Panc1 (cell line): Measurements from ENCODE around the gene KRTAP10-4.

Experiments used
- POLR2AphosphoS5 ChIP-seq: IDR thresholded peaks from 2 replicates; pipeline ENCODE4 v1.6.1; 2012; ENCODE audit warnings: mild to moderate bottlenecking, low read depth, low read length, moderate library complexity
- SIN3A ChIP-seq: IDR thresholded peaks from 2 replicates; pipeline ENCODE4 v1.6.1; 2012; ENCODE audit warnings: low read depth, mild to moderate bottlenecking, low read length, moderate library complexity, borderline replicate concordance; ENCODE audit not compliant: insufficient read depth
- TCF7L2 ChIP-seq: IDR thresholded peaks from 2 replicates; pipeline ENCODE4 v1.6.1; 2011; ENCODE audit warnings: mild to moderate bottlenecking, low read depth, low read length, inconsistent platforms
- TF ChIP-seq, protein P1 (sequence below): fragments of 450-650 bp; IDR thresholded peaks from 2 replicates; pipeline ENCODE4 v1.5.1; 2017; ENCODE audit warnings: mild to moderate bottlenecking
- TF ChIP-seq, protein P2 (sequence below), 2 experiments: IDR thresholded peaks; 2 replicates each; pipeline ENCODE4 v1.6.1; 2011 to 2012; ENCODE audit warnings: low read depth in 2 of 2, control low read depth in 1 of 2, low read length in 1 of 2, mild to moderate bottlenecking in 1 of 2, moderate library complexity in 1 of 2; ENCODE audit not compliant: insufficient read depth in 1 of 2

DNA sequence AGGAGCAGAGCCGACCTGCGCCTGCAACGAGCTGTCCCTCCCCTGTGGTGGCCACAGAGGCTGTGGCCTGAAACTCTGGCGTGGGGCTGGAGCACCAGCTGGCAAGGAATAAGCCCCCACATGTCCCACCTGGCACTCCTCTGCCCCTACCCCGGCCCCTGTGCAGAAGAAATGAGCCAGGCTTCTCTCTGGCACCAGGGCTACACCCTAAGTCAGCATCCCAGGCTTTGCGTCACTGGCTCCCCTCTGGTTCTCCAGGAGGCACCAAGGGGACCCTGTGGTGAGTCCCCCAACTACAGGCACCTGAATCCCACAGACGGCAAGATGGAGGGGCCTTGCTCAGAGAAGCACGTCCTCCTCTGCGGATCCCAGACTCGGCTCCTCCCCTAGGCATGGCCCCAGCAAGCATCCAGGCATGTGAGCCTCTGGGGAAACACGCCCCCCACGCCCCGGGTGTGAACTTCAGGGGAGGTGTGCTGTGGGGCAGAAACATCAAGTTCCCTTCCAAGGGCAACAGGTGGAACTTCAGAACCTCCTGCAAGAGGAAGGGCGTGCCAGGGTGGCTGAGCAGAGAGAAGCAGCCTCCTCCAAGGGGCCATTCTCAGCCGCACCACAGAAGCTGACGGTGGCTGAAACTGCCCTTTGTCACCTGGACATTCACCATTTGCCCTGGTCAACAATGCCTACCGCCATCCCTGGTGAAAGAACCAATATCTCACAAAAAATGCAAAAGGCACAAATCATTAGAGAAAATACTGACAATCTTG is 29.8 kb downstream of the KRTAP10-4 start:
- TF ChIP-seq POLR2AphosphoS5 (no peak), SIN3A (no peak), TCF7L2 (no peak)
- TF ChIP-seq, protein P1, sequence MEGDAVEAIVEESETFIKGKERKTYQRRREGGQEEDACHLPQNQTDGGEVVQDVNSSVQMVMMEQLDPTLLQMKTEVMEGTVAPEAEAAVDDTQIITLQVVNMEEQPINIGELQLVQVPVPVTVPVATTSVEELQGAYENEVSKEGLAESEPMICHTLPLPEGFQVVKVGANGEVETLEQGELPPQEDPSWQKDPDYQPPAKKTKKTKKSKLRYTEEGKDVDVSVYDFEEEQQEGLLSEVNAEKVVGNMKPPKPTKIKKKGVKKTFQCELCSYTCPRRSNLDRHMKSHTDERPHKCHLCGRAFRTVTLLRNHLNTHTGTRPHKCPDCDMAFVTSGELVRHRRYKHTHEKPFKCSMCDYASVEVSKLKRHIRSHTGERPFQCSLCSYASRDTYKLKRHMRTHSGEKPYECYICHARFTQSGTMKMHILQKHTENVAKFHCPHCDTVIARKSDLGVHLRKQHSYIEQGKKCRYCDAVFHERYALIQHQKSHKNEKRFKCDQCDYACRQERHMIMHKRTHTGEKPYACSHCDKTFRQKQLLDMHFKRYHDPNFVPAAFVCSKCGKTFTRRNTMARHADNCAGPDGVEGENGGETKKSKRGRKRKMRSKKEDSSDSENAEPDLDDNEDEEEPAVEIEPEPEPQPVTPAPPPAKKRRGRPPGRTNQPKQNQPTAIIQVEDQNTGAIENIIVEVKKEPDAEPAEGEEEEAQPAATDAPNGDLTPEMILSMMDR, result no peak
- TF ChIP-seq, protein P2, sequence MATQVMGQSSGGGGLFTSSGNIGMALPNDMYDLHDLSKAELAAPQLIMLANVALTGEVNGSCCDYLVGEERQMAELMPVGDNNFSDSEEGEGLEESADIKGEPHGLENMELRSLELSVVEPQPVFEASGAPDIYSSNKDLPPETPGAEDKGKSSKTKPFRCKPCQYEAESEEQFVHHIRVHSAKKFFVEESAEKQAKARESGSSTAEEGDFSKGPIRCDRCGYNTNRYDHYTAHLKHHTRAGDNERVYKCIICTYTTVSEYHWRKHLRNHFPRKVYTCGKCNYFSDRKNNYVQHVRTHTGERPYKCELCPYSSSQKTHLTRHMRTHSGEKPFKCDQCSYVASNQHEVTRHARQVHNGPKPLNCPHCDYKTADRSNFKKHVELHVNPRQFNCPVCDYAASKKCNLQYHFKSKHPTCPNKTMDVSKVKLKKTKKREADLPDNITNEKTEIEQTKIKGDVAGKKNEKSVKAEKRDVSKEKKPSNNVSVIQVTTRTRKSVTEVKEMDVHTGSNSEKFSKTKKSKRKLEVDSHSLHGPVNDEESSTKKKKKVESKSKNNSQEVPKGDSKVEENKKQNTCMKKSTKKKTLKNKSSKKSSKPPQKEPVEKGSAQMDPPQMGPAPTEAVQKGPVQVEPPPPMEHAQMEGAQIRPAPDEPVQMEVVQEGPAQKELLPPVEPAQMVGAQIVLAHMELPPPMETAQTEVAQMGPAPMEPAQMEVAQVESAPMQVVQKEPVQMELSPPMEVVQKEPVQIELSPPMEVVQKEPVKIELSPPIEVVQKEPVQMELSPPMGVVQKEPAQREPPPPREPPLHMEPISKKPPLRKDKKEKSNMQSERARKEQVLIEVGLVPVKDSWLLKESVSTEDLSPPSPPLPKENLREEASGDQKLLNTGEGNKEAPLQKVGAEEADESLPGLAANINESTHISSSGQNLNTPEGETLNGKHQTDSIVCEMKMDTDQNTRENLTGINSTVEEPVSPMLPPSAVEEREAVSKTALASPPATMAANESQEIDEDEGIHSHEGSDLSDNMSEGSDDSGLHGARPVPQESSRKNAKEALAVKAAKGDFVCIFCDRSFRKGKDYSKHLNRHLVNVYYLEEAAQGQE (IDR thresholded peaks at IDR 0.05; ENCODE audit: insufficient read depth in 1 of 2, low read depth in 2 of 2, low read length in 1 of 2), result no peak
